Activated CD4-positive, alpha-beta T cell treated with anti-CD3 and anti-CD28 coated beads, Interleukin-2, amount 50 U/mL, for 24 hours (primary cell): ENCODE results near the gene GLI3.

Source experiments
- DNase-seq, 2 donors: peaks; one replicate each; pipeline ENCODE4 v3.0.0-alpha.2; 2020; ENCODE audit warnings: low read depth in 1 of 2, low spot score in 1 of 2

The GLI3 gene

GRCh38 chr7:42045961-42046360, 191.0 kb downstream of the GLI3 start:
- no peak for DNase-seq

GRCh38 chr7:42039921-42040320, 197.1 kb downstream of the GLI3 start:
- no peak for DNase-seq

- no peak for DNase-seq
These were observed 201.8 kb downstream of the GLI3 start for GRCh38 chr7:42035210-42035609.

GRCh38 chr7:42033480-42033879, 203.5 kb downstream of the GLI3 start:
- DNase-seq = no peak

- DNase-seq = no peak
These were observed 207.6 kb downstream of the GLI3 start for GRCh38 chr7:42029405-42029804.

GRCh38 chr7:42027521-42027920, 209.5 kb downstream of the GLI3 start:
- DNase-seq = no peak

- no peak for DNase-seq
These were observed 210.3 kb downstream of the GLI3 start for GRCh38 chr7:42026622-42027197.

- no peak for DNase-seq
These were observed 211.2 kb downstream of the GLI3 start for GRCh38 chr7:42025635-42026375.

GRCh38 chr7:42024537-42024936, 212.5 kb downstream of the GLI3 start:
- DNase-seq = no peak

- DNase-seq = no peak
These were observed 213.7 kb downstream of the GLI3 start for GRCh38 chr7:42023262-42023661.

- DNase-seq = no peak
These were observed 214.2 kb downstream of the GLI3 start for GRCh38 chr7:42022791-42023190.

- DNase-seq = no peak
These were observed 215.0 kb downstream of the GLI3 start for GRCh38 chr7:42022056-42022455.

- no peak for DNase-seq
These were observed 215.4 kb downstream of the GLI3 start for GRCh38 chr7:42021631-42022030.

GRCh38 chr7:42020061-42020460, 216.9 kb downstream of the GLI3 start:
- DNase-seq = no peak

GRCh38 chr7:42017349-42017986, 219.5 kb downstream of the GLI3 start:
- DNase-seq = no peak

- DNase-seq = no peak
These were observed 220.5 kb downstream of the GLI3 start for GRCh38 chr7:42016517-42016916.

GRCh38 chr7:42014625-42015618, 222.1 kb downstream of the GLI3 start:
- peak in 1 of 2 donors; percentile 4 for DNase-seq

GRCh38 chr7:42012786-42013360, 224.1 kb downstream of the GLI3 start:
- no peak for DNase-seq

GRCh38 chr7:42012313-42012712, 224.7 kb downstream of the GLI3 start:
- DNase-seq = no peak

- DNase-seq = no peak
These were observed 225.2 kb downstream of the GLI3 start for GRCh38 chr7:42011846-42012245.

- DNase-seq = no peak
These were observed 226.3 kb downstream of the GLI3 start for GRCh38 chr7:42010751-42011150.
